HG02759 (cell line): ENCODE results near the gene KY.

Source experiments
- ATAC-seq: cut with Tn5 transposase; IDR thresholded peaks from one replicate; pipeline ENCODE4 v1.9.1; 2021; ENCODE audit warnings: mild to moderate bottlenecking, moderate library complexity; ENCODE audit not compliant: unreplicated experiment

KY gene

DNA sequence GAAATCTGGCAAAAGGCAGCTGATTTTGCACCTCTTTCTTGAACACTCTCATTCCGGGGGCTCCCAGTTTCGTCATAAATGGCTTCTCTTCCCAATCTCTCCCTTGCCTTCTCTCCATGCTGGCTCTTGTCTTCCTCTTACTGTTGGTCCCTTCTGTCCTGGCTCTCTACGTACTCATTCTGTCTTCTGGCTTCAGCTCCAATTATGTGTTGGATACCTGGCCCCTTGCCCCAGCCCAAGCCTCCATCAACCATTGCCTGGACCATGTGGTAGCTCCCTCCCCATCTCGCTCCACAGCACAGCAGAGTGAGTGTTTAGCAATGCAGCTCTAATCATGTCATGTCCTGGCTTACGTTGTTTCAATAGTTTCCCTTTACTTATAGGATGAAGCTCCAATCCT lies 21.7 kb upstream of the KY start:
- ATAC-seq: no peak

DNA sequence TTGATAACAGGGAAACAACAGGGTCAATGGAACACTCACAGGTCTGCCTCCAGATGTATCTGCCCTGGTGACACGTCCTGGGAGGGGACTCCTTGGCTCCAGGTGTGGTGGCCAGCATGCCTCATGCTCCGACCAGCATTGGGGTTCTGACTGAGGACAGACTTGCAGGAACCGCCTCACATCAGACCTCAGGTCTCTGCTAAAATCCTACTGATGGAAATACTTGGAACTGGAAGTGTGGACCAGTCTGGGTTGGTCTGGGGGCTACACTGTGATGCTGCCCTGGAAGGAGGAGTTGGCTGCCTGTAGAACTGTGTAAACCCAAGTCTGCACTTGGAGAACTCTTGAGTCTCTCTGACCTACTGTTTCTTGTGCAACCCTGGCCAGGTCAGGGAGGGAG lies 17.1 kb upstream of the KY start:
- ATAC-seq: no peak

DNA sequence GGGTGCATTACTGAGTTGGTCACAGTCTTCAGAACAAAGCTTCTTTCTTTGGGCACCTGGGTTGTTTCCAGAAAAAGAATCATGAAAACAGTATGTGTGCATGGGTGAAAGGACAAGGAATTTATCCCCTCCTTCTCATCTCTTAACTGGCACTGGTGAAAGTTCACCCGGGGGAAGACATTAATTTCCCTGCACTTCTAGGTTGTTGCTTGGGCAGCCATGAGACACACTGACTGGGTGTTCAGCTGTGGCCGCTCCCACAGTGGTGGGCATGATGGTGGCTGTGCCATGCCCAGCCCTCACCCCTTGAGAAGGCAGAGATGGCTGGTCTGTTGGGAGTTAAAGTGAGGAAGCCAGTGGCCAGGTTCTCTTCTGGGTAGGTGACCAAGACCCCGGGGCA lies 16.6 kb upstream of the KY start:
- no peak for ATAC-seq

DNA sequence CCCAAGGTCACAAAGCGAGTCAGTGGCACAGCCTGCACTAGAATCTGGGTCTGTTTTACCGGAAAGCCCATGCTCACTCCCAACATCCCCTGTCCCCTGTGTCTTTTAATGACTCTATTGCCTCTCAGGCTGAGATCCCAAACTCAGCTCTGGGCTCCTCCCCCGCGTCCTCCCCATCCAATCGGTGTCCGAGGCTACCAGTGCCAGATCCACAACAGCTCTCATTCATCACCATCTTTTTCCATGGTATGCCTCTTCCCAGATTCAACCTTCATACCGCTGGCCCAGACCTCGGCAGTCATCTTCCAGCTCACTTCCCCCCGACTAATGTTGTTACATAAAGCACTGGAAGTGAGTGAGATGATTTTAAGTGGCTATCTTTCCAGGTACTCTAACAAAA lies 16.1 kb upstream of the KY start:
- no peak for ATAC-seq

DNA sequence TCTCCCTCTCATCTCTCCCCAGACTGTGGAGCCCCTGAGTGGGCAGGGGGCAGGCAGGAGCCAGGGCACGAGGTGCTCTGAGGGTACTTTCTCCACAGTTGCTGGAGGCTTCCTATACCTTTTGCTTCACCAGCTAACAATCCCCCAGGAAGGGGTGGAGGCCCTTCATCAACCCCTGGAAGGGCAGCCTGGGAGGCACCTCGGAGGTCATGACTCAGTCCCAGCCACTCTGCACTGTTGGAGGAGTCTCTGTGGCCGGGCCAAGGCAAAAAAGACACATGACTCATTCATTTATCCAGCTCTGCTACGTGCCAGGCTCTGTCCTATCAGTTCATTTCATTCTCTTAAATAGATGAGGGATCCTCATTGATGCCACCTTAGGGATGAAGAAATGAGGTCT lies 15.6 kb upstream of the KY start:
- ATAC-seq: no peak

DNA sequence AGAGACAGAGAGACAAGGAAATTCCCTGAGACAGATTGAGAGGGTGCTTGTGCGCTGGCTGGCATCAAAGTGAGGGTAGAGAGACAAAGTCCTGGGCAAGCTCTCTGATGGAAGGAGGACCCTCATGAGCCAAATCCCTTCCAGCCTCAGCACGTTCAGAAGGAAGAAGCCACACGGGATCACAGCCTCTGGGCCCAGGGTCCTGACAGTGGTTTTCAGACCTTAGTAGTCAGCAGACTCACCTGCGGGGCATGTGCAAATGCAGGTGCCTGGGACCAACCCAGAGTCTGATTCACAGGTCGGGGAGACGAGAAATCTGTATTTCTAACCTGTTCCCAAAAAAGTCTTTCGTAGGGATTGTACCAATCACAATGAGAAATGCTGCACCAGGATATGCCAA lies 15.2 kb upstream of the KY start:
- ATAC-seq: no peak

DNA sequence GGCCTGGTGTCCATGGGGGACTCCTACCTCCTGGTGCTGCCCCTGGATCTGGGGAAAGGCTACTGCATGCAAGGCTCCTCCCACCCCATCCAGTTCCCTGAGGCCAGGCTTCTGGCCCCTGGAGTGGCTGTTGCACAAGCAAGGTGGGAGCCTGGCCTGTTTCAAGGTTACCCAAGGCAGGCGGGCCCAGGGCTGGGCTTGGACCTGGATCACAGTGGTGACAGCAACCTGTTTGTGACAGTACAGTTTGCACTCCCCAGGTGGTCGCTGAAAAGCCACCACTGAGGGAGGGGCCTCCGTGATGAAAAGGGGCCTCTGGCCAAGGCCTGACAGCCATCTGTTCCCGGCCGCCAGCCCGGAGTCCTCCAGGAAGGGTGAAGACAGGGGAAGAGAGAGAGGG lies 14.4 kb upstream of the KY start:
- no peak for ATAC-seq

DNA sequence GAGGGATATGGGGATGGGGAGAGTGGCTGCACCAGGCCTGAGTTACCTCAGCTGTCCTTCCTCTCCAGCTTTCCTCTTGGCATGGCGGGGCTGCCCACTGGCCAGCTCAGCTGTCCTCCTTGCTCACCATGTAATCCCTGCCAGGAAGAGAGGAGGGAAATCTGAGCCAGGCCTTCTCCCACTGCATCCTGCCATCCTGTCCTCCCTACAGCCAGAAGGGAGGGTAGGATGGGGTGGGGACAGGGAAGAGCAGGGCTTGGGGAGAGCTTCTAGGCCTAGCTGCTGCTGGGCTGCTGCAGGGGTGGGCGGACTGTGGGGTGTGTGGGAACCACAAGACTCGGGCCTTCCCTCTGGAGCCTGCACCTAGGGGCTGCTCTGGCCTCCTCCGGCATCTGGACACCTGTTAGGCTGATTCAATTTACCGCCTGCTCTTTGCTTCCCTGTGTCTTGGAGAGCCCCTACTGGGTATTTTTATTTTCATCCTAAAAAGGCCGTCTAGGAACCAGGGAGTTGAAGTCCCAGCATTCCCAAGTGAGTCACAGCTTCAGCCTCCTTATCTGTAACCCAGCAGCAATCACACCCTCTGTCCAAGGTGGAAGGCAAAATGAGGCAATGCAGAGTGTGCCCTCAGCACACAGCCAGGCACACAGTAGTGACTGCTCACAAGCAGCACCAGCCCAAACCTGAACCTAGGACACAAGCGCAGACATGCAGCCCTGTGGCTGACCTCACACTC lies 13.1 kb upstream of the KY start:
- no peak for ATAC-seq

DNA sequence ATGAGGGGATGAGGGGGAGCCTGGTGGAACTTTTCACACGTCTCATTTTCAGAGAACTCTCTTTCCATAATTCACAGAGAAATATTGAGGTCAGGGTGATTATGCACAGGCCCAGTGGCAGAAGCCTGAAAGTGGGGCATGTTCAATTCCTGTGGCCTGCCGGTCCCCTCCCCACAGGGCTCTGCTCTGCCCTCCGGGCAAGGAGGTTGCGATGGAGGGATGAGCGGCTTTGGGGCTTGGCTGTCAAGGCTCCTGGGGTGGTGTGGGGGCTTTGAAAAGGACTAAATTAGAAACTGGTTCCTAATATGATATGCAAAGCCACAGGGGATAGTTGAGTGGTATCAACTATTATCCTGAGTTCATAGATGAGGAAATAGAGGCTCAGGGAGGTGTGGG lies 9.2 kb upstream of the KY start:
- ATAC-seq: no peak

DNA sequence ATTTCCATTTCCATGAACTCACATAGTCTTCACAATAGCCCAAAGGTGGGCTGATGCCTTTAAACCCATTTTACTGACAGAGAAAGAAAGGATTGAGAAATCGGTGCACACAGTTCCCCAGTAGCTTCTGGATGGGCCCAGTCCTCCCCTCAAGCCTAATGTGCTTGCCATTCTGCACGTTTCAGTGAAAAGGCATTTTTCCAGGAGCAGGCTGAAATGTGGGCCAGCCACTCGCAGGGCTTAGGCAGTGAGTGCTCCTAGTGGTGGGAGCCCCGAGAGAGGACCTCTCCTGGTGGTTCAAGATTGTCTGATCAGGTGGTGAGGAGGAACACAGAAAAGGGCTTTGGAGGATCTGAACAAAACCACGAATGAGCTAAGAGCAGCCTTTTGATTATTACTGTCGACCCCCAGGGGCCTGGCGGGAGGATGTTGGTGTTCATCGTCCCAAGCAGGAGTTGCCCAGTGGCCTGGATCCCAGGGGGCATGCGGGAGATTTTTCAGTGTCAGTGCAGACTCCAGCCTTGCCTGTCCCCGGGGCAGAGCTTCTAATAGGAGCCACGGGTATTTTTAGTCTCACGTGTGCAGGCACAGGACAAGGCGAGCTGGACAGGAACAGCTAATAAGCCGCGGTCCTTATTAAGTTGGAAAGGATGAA lies 8.7 kb upstream of the KY start:
- ATAC-seq: no peak

DNA sequence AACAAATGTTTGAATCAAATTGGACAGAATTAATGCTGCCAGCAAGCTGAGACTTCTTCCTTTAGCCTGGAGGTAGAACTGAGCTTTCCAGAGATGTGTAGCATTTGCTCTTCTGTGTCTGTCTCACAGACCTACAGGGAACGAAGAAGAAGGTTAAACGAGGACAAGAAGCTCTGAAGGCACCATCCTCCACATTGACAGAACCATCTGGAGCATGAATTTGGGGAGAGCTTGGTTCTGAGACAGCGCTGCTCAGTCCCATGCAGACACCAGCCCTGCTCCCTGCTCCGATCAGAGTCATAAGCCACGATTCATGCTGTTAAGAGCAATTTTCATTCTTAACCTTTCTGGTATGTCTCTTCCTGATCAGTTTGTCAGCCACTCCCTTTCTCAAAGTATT lies 7.7 kb upstream of the KY start:
- no peak for ATAC-seq

DNA sequence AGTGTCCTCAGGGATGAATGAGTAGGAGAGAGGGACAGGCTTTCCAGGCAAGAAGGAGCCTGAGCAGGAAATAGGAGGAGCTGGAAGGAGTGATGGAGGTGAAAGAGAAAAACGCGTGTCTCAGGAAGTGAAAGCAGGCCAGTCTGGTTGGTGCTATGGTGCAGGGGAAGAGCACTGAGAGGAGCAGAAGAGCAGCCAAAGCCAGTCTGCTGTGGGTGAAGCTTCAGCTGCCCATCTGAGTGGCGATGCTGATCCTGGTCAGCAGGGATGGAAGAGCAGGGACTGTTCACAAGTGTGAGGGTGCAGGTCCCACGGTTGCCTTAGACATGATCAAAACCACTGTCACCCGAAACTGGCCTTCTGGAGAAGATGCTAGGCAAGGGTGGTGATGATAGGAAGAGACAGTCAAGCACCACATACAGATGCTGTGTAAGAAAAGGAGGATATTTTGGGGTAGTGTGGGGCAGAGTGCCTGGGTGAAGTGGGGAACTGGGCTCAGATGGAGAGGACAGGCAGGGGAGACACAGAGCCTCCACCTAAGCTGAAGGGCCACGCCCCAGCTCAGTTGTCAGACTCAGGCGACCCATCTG lies 5.5 kb upstream of the KY start:
- ATAC-seq: no peak

DNA sequence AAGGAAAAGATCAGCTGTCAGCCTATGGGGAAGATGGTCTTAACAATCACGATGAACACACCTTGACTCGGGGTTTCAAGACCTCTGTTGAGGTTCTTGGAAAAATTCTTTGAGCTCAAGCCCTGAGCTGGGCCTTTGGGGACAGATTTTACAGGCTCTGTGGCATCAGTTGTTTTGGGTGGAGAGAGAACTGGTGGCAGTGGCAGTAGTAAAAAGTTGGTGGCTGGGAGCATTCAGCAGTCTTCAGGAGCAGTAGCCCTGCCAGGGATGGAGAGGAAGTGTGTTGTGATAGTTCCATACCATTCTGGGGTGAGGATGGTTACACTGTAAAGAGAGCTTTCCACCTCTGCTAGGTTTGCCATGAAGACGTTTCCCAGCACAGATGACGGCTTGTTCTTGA lies 4.9 kb upstream of the KY start:
- no peak for ATAC-seq

DNA sequence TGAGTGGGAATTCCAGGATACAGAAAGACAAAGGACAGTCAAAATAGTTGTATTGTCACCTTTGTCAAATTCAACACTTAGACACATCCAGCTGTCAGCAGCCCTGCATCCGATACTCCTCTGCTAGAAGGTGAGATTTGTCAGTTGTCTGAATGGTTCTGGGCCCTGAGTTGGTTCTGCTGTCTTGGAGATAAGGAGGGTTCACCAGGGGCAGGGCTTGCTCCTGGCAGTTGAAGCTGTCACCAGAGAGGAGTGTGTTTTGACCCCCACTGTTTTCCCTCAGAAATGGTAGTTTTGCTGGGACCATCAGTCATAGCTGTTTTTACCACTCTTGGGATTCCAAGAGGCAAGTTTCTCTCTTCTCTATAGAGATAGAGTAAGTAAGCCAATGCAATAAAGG lies 3.2 kb upstream of the KY start:
- ATAC-seq: no peak

DNA sequence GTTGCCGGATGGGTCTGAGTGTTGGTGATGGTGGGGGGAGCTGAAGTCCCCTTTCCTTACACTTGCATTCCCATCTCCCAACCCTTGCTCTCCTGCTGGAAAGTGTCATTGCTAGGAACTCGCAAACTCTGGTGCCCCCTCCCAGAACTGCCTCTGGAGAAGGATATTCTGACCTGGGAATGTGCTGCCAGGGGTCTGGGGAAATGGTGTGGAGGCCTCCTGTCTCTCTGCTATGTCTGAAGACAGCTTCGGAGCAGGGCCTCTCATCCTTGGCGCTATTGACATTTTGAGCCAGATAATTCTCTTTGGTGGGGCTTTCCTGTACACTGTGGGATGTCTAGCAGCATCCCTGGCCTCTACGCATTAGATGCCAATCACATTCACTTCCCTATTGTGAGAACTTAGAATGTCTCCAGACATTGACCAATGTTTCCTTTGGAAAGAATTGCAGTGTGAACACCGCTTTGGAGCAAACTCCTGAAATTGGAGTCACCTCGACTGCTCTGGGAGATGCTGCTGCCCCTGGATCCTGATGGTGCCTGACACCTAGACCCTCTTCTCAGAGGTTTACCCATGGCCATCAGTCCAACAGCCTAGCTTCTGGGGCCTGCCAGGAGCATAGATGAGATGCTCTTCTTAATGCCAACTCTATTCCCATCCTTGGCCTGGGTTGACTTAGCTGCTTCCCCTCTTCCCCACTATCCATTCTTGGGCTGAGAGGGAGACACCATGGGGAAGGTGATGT lies 2.2 kb upstream of the KY start:
- no peak for ATAC-seq

DNA sequence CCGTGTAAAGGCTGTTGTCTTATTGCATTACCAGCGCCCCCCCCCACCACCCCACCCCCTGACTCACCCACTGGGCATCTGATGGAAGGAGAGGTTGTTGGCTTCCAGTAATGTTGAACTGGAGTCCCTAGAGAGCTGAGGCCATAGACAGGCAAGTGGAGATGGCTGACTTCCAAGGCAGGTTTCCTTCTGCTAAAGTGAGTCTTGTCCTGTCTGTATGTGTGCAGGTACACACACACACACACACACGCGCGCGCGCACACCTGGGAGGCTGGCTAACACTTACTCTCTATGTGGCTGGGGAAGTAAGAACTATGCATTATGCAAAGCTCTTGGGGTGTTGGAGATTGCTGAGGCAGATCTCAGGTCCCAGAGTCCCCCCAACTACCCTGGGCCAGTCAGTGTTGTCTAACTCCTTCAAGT lies 1.6 kb upstream of the KY start:
- ATAC-seq: no peak

DNA sequence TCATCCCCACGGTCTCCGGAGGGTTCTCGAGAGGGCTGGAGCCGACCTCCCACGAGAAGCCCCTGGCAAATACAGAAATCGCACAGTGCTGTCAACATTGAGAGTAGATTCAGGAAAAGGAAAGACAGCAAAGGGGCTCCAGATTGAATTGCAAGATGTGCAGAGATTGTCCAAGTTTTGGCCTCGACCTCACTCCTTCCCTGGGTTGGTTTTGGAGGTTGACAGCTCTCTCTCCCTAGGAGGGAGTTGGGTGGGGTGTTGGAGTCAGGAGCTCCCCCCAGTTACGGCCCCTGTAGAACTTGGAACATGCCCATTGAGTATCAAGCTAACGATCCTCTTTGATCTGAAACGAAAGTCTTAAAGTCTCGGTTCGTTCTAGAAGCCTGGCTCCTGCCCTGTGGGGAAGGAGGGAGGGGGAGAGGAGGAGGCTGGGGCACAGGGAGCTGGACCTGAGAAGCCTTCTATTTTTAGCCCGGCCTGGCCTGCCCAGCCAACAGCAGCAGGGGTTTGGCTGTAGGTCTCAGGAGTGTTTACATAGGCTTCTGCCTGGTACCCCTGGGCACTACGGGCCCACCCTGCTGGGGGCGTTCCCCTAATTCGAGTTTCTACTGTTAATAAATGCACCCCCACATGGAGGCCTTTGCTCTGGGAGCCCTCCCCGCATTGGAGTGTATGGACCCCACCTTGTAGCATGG lies 672 bp upstream of the KY start:
- ATAC-seq: no peak

DNA sequence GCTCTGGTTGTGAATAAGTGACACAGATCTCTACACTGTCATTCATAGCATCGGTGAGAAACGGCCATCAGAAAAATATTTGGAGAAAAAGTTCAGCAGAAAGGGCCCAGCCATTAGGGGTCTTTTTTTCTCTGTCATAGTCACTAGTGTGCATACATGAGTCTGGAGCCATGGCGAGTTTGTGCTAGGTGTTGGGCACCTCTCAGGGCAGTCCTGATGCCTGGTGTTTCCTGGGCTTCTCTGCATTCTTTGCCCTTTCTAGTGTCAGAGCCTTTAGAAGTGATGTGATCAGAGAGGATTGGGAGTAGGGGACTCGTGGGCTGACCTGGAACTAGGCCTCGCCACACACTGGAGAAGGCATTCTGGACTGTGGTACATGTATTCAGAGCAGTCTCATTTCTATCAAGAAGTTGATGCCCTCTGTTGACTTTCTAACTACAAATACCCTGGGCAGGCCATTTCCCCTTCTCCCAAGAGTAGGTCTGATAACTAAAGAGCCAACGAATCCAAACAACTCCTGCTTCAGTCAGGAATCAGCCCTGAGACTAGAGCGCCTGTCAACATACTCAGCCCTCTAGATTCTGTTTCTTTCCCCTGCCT lies 1.6 kb downstream of the KY start:
- ATAC-seq: no peak

DNA sequence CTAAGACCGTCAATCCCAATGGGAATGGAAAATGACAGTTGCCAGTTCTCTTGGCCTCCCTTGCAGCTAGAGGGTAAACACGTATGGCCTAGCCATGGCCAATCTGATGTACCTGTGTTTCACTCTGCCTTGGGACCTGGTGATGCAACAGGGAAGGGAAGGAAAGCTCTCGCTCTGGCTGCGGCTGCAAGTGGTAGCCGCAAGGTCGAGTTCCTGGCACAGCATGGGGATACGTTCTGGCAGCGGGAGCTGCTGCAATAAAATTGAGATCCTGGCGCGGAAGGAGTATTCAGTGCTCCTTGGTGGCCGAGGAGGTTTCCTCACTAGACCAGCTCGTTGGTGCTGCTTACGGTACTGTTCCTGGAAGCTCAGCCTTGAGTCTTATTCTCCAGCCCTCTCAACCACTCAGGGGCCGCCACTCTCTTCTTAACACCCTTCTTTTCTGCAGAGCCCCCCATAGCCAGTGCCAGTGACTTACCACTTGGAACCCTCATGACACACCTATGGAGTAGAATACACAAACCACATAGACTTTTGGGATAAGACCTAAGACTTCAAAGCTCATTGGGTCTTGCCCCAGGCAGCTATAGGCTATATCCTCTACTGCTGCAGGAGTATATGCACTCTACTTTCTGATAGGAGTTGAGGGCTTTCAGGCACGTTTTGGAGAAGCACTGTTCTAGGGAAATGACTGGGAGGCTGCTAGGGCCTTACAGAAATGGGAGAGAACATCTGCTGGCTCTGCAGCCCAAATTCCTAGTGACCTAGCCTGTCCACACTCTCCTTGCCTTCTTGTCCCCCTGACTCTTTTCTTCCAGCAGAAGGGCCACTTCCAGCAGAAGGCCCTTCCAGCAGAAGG lies 2.7 kb downstream of the KY start:
- no peak for ATAC-seq

DNA sequence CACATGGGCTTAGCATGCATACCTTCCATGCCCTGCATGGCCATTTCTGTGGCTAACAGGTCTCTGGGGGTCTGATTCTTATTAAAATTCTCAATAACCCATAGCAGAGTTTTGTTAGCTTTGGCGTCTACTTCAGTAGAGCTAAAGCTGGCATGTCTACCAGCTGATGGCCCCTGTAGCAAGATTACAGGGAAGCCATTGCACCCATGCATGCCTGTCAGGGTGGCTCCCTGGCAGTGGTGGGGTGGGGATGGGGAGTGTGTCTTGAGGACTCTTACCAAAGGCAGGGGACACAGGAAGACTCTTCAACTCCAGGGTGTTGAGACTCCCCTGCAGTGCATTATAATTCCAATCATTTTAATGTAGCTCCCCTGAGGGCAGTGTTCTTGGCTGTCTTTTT lies 4.7 kb downstream of the KY start:
- no peak for ATAC-seq
